ENCODE measurements around the gene DLEC1. TPM values are rescaled to one million over a fixed set of nuclear protein-coding genes. Genes with fewer than 3 reads are reported as not detected.

DLEC1 gene
- polyA plus RNA-seq, 1 donor from 2014 or later: 0.25 TPM

- H3K27me3 ChIP-seq (ENCODE audit: insufficient read depth, low read depth, low read length): peaks cover 3% of the 10 kb centered on the region
- TF ChIP-seq EZH2 (IDR thresholded peaks at IDR 0.05; ENCODE audit: borderline replicate concordance, insufficient read depth, low read length, poor library complexity, severe bottlenecking) (no peak), CTCF (IDR thresholded peaks at IDR 0.05; ENCODE audit: poor library complexity, severe bottlenecking) (no peak), EP300 (conservative IDR thresholded peaks at IDR 0.05; ENCODE audit: poor library complexity, severe bottlenecking) (no peak), SMC3 (conservative IDR thresholded peaks at IDR 0.05; ENCODE audit: poor library complexity) (no peak), POLR2AphosphoS5 (IDR thresholded peaks at IDR 0.05) (no peak), TAF1 (IDR thresholded peaks at IDR 0.05; ENCODE audit: low read depth) (no peak), MXI1 (conservative IDR thresholded peaks at IDR 0.05; ENCODE audit: poor library complexity, severe bottlenecking) (no peak), RAD21 (conservative IDR thresholded peaks at IDR 0.05) (no peak)
- TF ChIP-seq, protein P1, sequence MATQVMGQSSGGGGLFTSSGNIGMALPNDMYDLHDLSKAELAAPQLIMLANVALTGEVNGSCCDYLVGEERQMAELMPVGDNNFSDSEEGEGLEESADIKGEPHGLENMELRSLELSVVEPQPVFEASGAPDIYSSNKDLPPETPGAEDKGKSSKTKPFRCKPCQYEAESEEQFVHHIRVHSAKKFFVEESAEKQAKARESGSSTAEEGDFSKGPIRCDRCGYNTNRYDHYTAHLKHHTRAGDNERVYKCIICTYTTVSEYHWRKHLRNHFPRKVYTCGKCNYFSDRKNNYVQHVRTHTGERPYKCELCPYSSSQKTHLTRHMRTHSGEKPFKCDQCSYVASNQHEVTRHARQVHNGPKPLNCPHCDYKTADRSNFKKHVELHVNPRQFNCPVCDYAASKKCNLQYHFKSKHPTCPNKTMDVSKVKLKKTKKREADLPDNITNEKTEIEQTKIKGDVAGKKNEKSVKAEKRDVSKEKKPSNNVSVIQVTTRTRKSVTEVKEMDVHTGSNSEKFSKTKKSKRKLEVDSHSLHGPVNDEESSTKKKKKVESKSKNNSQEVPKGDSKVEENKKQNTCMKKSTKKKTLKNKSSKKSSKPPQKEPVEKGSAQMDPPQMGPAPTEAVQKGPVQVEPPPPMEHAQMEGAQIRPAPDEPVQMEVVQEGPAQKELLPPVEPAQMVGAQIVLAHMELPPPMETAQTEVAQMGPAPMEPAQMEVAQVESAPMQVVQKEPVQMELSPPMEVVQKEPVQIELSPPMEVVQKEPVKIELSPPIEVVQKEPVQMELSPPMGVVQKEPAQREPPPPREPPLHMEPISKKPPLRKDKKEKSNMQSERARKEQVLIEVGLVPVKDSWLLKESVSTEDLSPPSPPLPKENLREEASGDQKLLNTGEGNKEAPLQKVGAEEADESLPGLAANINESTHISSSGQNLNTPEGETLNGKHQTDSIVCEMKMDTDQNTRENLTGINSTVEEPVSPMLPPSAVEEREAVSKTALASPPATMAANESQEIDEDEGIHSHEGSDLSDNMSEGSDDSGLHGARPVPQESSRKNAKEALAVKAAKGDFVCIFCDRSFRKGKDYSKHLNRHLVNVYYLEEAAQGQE (IDR thresholded peaks at IDR 0.05; ENCODE audit: borderline replicate concordance): no peak
- H3K4me2 ChIP-seq (ENCODE audit: low read length): no peak overlapping the region
- H3K9me2 ChIP-seq (ENCODE audit: insufficient read depth, low read length): no peaks in the 10 kb centered on the region
- H4K20me1 ChIP-seq (ENCODE audit: insufficient read depth): no peaks in the 10 kb centered on the region
- H3K36me3 ChIP-seq (ENCODE audit: insufficient read depth, low read length): no peaks in the 10 kb centered on the region
- H2AFZ ChIP-seq (ENCODE audit: low read depth, low read length): no peak overlapping the region
- no peak overlapping the region for H3K4me3 ChIP-seq (ENCODE audit: low read length)
- no peak overlapping the region for H3K9ac ChIP-seq (ENCODE audit: low read length)
- no peak overlapping the region for H3K27ac ChIP-seq (ENCODE audit: low read length)
- no peaks in the 10 kb centered on the region for H3K79me2 ChIP-seq (replicated peaks; ENCODE audit: insufficient read depth, low read length)
- no peaks in the 10 kb centered on the region for H3F3A ChIP-seq (ENCODE audit: insufficient read depth, low read length, poor library complexity, severe bottlenecking)
- no peaks in the 10 kb centered on the region for H3K9me3 ChIP-seq (ENCODE audit: low read length)
These were observed 37.4 kb upstream of the DLEC1 start for GRCh38 chr3:38001456-38002081.

DNA sequence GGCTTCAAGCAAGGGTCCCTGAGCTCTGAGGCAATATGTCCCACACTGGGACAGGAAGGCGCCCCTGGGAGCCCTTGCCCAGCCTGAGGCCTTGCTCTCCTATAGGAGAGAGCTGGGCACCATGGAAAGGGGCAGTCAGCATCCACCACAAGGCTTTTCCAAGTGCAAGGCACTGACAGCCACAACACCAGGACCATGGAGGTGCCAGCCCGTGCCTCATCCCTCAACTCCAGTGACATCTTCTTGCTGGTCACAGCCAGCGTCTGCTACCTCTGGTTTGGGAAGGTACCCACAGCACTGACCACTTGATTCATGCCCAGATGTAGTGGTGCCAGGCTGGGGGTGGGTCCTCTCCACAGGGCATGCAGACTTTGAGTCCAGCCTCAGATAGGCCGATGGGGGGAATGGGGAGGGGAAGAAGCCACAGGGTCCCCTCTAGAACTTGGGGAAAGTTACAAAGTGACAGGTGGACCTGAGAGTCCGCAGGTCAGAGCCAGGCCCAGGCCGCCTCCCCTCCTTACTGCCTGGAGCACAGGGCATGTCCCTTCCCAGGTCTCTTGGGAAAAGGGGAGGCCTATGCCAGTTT lies 36.6 kb upstream of the DLEC1 start:
- no peak overlapping the region for H3K9ac ChIP-seq (ENCODE audit: low read length)
- no peaks in the 10 kb centered on the region for H3K9me3 ChIP-seq (ENCODE audit: low read length)
- H3K27me3 ChIP-seq (ENCODE audit: insufficient read depth, low read depth, low read length): peaks cover 3% of the 10 kb centered on the region
- no peaks in the 10 kb centered on the region for H3K36me3 ChIP-seq (ENCODE audit: insufficient read depth, low read length)
- no peak overlapping the region for H2AFZ ChIP-seq (ENCODE audit: low read depth, low read length)
- no peak for TF ChIP-seq MXI1 (conservative IDR thresholded peaks at IDR 0.05; ENCODE audit: poor library complexity, severe bottlenecking)
- H3K79me2 ChIP-seq (replicated peaks; ENCODE audit: insufficient read depth, low read length): no peaks in the 10 kb centered on the region
- no peak overlapping the region for H3K27ac ChIP-seq (ENCODE audit: low read length)
- H4K20me1 ChIP-seq (ENCODE audit: insufficient read depth): no peaks in the 10 kb centered on the region
- H3K4me3 ChIP-seq (ENCODE audit: low read length): no peak overlapping the region
- H3K4me2 ChIP-seq (ENCODE audit: low read length): no peak overlapping the region
- no peaks in the 10 kb centered on the region for H3F3A ChIP-seq (ENCODE audit: insufficient read depth, low read length, poor library complexity, severe bottlenecking)
- no peaks in the 10 kb centered on the region for H3K9me2 ChIP-seq (ENCODE audit: insufficient read depth, low read length)
